NCI-H2196 treated with DMSO at 0.1 percent for 48 hours (cell line): Measurements from ENCODE around the gene CDC73.
"Not testable (repeated sequence)": the region's sequence is repeated elsewhere in the genome, so short reads cannot be mapped to it uniquely, and the experiment has no call there.

Experiments used
- DNase-seq: peaks from one replicate; lab custom pipeline; 2025; ENCODE audit not compliant: unreplicated experiment; lab: John Stamatoyannopoulos, UW

CDC73 gene

DNA sequence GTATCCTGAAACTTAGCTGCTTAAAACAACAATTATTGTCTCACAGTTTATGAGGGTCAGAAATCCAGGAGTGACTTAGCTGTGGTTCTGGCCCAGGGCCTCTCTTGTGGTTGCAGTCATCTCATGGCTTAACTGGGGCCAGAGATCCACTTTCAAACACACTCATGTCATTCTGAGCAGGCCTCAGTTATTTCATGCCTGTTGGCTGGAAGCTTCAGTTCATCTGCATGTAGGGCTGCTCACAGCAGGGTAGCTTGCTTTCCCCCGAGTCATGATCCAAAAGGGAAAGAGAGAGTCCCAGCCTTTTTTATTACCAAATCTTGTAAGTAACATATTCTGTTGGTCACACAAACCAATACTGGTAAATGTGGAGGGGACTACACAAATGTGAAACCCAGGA is 161.2 kb downstream of the CDC73 start:
- no peak for DNase-seq

DNA sequence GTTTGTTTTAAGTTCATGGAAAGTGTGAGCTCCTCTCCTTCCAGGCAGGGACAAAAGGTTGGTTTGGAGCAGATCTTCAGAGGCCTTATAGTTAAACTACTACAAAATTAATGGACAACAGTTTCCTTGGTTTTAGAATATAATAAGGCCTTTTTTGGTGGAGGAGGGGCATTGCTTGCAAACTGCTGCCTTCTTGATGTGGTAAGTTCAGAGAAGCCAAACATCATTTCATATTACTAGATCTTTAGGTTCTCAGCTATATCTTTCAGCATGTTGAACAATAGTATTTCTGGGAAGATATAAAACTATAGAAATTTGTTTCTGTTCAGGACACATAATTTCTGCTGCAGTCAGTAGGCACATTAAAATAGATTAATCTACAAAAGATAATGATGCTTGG is 162.4 kb downstream of the CDC73 start:
- no peak for DNase-seq

DNA sequence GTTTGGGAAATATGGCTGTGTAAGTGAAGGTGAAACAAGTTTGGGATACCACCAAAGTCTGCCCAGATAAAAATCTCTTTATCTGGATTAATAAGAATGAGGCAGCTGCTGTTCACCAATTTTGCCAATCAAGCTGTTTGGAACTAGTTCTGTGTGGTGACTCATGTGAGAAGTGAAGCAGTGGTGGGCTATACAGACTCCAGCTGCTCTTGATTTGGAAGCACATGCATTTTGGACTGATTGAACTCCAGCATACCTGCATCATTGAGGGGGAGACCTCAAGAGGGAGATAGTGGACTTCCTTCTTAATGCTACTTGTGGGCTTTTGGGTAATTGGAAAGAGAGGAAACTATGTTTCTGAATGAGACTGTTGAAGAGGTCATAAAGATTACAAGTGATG is 163.8 kb downstream of the CDC73 start:
- no peak for DNase-seq

GRCh38 chr1:193288548-193289080 is 166.8 kb downstream of the CDC73 start:
- not testable (repeated sequence) for DNase-seq

DNA sequence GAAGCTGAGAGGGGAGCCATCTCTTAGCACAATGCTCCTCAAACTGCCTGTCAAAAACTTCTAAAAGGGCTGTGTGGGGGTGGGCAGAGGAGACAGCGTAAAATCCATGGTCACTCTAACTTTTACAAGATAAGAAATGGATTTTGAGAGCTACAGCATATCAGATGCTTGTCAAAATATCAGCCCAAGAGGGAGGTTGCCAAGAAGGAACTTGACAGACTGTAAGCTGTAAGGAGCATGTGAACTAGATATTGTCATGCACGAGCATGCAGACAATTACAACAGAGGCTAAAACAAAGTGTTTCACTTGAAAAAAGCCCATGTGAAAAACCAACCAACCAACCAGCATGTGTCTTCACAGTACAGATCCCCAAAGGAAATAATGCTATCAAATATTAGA is 171.9 kb downstream of the CDC73 start:
- DNase-seq: no peak

GRCh38 chr1:193299038-193299437 is 177.2 kb downstream of the CDC73 start:
- no peak for DNase-seq

DNA sequence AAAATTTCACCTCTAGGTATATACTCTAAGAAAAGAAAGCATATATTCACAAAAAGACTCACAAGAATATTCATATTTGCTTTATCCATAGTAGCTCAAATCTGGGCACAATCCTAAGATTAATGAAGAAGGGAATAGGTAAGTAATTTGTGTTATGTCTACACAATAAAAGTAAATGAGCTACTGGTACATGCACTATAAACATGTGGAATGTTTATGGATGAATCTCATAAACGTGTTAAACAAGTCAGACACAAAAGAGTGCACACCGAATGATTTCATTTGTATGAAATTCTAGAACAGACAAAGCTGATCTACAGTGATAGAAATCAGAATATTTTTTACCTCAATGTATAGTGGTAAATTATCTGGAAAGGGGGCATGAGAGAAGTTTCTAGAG is 179.9 kb downstream of the CDC73 start:
- no peak for DNase-seq

GRCh38 chr1:193303849-193304248 is 182.0 kb downstream of the CDC73 start:
- DNase-seq: no peak
